Hepatocyte (in vitro differentiated cells): ENCODE results near the gene SULT1C3.

Source experiments
- CTCF ChIP-seq: fragments of 200-600 bp; sonication (generic); IDR thresholded peaks from 2 replicates; pipeline ENCODE4 v1.5.1; 2016; ENCODE audit warnings: antibody characterized with exemption, mild to moderate bottlenecking; ENCODE audit not compliant: poor library complexity
- EZH2 ChIP-seq: fragments of 200-600 bp; sonication (generic); IDR thresholded peaks from 2 replicates; pipeline ENCODE4 v1.6.1; 2016; ENCODE audit warnings: antibody characterized with exemption, mild to moderate bottlenecking, borderline replicate concordance

GRCh38 chr2:108305901-108306300 is 66.1 kb downstream of the SULT1C3 start:
- TF ChIP-seq EZH2 (no peak), CTCF (no peak)
